Activated CD8-positive, alpha-beta T cell treated with anti-CD3 and anti-CD28 coated beads for 36 hours (primary cell): ENCODE measurements around the gene FRYL. TPM values are rescaled to one million over a fixed set of nuclear protein-coding genes. Genes with fewer than 3 reads are reported as not detected.

Experiments used
- ATAC-seq: fragments of 200-7000 bp; cut with Tn5 transposase; one replicate; pipeline ENCODE4 v1.10.0; 2021; ENCODE audit warnings: mild to moderate bottlenecking, moderate library complexity
- CTCF ChIA-PET: fragments of 350-600 bp; sonication (Branson Sonifier 250); formaldehyde crosslinking; loops from one replicate; lab custom pipeline; 2021; ENCODE audit warnings: antibody characterized with exemption; lab: Charles Lee
- POLR2A ChIA-PET: fragments of 350-600 bp; sonication (Branson Sonifier 250); formaldehyde crosslinking; loops from one replicate; lab custom pipeline; 2021; ENCODE audit warnings: antibody characterized with exemption; lab: Charles Lee
- DNase-seq: peaks from one replicate; pipeline ENCODE4 v3.0.0-alpha.2; 2020
- H3K27ac Mint-ChIP-seq: one replicate; pipeline ENCODE4 v1.8.0; 2021; ENCODE audit warnings: mild to moderate bottlenecking, mixed read lengths
- H3K27me3 Mint-ChIP-seq: one replicate; pipeline ENCODE4 v1.8.0; 2021; ENCODE audit warnings: mixed read lengths
- H3K36me3 Mint-ChIP-seq: one replicate; pipeline ENCODE4 v1.8.0; 2021; ENCODE audit warnings: low read depth, mixed read lengths
- H3K4me1 Mint-ChIP-seq: one replicate; pipeline ENCODE4 v1.8.0; 2021; ENCODE audit warnings: low read depth, mixed read lengths
- H3K4me3 Mint-ChIP-seq: one replicate; pipeline ENCODE4 v1.8.0; 2021; ENCODE audit warnings: mild to moderate bottlenecking, moderate library complexity, mixed read lengths
- H3K9me3 Mint-ChIP-seq: one replicate; pipeline ENCODE4 v1.8.0; 2021; ENCODE audit warnings: mixed read lengths
- intact Hi-C: fragments of 100-400 bp; cut with micrococcal nuclease; formaldehyde crosslinking; loops from one replicate; pipeline ENCODE4 v1.10.0; 2022
- total RNA-seq, 2 experiments: library from RNA; stranded (reverse); gene quantifications; one replicate each; pipeline ENCODE4 v1.2.3, GENCODE V29; 2021
- TF ChIP-seq, protein P1 (sequence below): fragments of 200-600 bp; IDR thresholded peaks from one replicate; pipeline ENCODE4 v1.8.0; 2022; ENCODE audit warnings: antibody characterized with exemption, mild to moderate bottlenecking

Gene FRYL
- total RNA-seq, 2 experiments from 2014 or later = 66.6 to 73.2 TPM

DNA sequence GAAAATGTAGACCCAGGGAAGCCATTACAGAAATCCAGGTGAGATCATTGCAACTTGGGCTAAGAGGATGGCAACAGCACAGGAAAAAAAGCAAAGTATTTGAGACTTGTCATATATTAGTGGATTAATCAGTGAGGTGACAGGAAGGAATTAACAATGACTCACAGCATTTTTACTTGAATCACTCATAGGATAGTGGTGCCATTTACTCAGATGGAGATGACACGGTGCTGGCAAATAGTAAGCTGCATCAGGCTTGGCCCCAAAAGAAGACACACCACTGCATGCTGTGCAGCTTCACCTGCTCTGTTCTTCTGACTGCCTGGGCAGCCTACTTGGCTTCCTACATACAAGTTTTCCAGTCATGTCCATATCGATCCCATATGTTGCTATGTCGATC lies 144.8 kb downstream of the FRYL start:
- Mint-ChIP-seq H3K4me3 (no peak overlapping the region), H3K4me1 (peaks cover 11% of the 10 kb centered on the region), H3K27me3 (no peaks in the 10 kb centered on the region), H3K9me3 (peaks cover 4% of the 10 kb centered on the region), H3K27ac (peak overlapping the region; percentile 56), H3K36me3 (peaks cover 13% of the 10 kb centered on the region)
- intact Hi-C loops = no loop called here
- ChIA-PET CTCF (no interaction called here), POLR2A (no interaction called here)
- peak; percentile 52 for DNase-seq
- TF ChIP-seq, protein P1, sequence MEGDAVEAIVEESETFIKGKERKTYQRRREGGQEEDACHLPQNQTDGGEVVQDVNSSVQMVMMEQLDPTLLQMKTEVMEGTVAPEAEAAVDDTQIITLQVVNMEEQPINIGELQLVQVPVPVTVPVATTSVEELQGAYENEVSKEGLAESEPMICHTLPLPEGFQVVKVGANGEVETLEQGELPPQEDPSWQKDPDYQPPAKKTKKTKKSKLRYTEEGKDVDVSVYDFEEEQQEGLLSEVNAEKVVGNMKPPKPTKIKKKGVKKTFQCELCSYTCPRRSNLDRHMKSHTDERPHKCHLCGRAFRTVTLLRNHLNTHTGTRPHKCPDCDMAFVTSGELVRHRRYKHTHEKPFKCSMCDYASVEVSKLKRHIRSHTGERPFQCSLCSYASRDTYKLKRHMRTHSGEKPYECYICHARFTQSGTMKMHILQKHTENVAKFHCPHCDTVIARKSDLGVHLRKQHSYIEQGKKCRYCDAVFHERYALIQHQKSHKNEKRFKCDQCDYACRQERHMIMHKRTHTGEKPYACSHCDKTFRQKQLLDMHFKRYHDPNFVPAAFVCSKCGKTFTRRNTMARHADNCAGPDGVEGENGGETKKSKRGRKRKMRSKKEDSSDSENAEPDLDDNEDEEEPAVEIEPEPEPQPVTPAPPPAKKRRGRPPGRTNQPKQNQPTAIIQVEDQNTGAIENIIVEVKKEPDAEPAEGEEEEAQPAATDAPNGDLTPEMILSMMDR = no peak
- peak; percentile 96 for ATAC-seq

DNA sequence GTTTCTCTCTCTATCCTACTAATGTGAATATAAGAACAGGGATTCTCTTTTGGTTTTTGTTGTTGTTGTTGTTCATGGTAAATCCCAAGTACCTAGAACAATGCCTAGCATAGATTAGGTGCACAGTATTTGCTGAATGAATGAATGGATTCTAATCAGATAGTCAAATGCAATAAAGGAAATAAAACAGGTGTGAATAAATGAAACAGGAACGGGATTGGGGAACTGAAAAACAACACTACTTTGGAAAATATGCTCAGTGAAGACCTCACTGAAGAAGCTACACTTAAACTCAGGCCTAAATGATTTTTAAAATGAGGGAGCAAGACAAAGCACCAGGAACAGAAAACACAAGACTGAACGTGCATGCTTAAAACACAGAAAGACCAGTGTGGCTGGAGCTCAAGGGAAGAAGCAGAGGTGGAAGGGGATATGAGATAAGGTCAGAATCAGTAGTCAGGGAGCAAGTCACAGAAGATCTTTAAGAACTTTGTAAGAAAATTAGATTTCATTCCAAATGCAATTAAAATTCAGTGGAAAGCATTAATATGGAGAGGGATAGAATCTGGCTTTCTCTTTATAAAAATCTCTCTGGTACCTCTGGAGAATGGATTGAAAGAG lies 145.3 kb downstream of the FRYL start:
- Mint-ChIP-seq H3K27me3 (no peaks in the 10 kb centered on the region), H3K27ac (no peak overlapping the region), H3K4me3 (no peak overlapping the region), H3K4me1 (peaks cover 9% of the 10 kb centered on the region), H3K36me3 (peaks cover 10% of the 10 kb centered on the region), H3K9me3 (peaks cover 4% of the 10 kb centered on the region)
- TF ChIP-seq, protein P1 = no peak
- intact Hi-C loops = no loop called here
- POLR2A ChIA-PET = no interaction called here
- ATAC-seq (no peak), DNase-seq (no peak)
- CTCF ChIA-PET = interaction anchor here (1.2 kb wide), 1 partner anchor 16 kb away, joined by 3 read pairs; no protein-coding TSS in a partner anchor

DNA sequence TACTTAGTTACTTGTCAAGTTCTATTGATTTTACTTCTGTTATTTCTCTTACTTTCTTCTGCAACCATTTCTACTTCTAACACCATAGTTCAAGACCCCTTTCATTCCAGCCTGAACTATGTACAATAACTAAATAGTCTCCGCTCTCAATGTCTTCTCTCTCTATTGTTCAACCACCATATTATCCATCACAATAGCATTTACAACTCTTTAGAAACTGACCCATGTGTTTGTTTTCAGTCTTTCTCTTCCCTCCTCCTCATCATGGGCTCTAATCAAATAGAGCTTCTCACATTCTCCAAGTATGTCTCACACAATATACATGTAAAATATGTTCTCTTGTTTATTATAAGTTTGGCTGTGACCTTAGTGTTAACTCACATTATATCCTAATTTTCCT lies 146.4 kb downstream of the FRYL start:
- DNase-seq = no peak

DNA sequence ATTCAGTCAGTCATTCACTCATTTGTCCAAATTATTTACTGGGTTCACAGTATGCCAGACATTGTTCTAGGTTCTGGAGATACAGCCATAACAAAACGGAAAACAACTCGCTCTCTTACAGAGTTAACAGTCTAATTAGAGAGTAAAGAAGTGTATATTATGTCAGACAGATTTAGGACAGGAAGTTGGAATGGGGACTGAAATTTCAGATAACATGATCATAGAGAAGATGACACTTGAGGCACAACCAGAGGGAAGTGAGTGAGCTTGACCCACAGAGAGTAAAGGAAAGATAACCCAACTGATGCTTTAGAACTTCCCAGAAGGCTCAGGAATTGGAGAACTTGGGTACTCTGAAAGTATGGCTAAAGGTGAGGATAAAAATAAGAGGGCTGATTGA lies 150.6 kb downstream of the FRYL start:
- ChIA-PET POLR2A (no interaction called here), CTCF (no interaction called here)
- H3K4me3 Mint-ChIP-seq = no peak overlapping the region
- TF ChIP-seq, protein P1 = no peak
- no peaks in the 10 kb centered on the region for H3K27me3 Mint-ChIP-seq
- no peak for DNase-seq
- H3K4me1 Mint-ChIP-seq = peaks cover 2% of the 10 kb centered on the region
- H3K36me3 Mint-ChIP-seq = peaks cover 3% of the 10 kb centered on the region
- no peak for ATAC-seq
- no peaks in the 10 kb centered on the region for H3K9me3 Mint-ChIP-seq
- no peak overlapping the region for H3K27ac Mint-ChIP-seq
- intact Hi-C loops = no loop called here

More for the DNA sequence above, 146.4 kb downstream of the FRYL start:
- H3K9me3 Mint-ChIP-seq = peaks cover 2% of the 10 kb centered on the region
- TF ChIP-seq, protein P1 = no peak
- ChIA-PET CTCF (interaction anchor here (0.8 to 1.5 kb wide), 3 partner anchors 12 to 55 kb away, joined by 3 to 5 read pairs (median 3); no protein-coding TSS in a partner anchor), POLR2A (no interaction called here)
- H3K4me3 Mint-ChIP-seq = no peak overlapping the region
- H3K27ac Mint-ChIP-seq = no peak overlapping the region
- H3K36me3 Mint-ChIP-seq = peaks cover 2% of the 10 kb centered on the region
- no peak for ATAC-seq
- H3K27me3 Mint-ChIP-seq = no peaks in the 10 kb centered on the region
- peaks cover 9% of the 10 kb centered on the region for H3K4me1 Mint-ChIP-seq
- intact Hi-C loops = no loop called here

DNA sequence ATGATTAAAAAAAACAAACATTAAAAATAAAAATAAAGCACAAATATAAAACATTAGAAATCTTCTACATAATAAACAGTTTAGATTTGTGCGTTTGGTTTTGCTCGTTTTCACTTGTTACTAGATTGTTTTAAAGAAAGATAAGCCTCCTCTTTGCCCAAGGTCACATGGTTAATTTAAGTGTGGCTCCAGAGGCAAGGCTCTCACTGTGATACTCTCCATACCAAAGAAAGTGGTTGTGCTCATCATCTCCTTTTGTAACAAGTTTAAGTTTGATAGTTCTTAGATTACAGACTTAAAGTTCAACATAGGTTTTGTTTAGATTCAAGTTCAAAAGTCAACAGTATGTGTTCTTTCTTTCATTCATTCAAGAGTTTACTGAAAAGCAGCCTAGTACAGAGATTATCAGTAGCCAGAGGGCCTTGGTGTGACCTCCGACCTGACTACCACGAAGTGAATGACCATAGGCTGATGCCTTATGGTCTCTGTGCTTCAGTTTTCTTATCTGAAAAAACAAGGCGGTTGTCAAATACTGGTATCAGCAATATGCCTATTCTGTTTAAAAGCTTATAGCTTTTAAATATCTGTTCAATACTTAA lies 156.8 kb downstream of the FRYL start:
- ATAC-seq (no peak), DNase-seq (no peak)
- H3K4me1 Mint-ChIP-seq = no peaks in the 10 kb centered on the region
- ChIA-PET POLR2A (no interaction called here), CTCF (interaction anchor here (1.7 kb wide), 1 partner anchor 45 kb away, joined by 4 read pairs; no protein-coding TSS in a partner anchor)
- no peaks in the 10 kb centered on the region for H3K9me3 Mint-ChIP-seq
- TF ChIP-seq, protein P1 = no peak
- no peak overlapping the region for H3K27ac Mint-ChIP-seq
- peaks cover 21% of the 10 kb centered on the region for H3K36me3 Mint-ChIP-seq
- H3K4me3 Mint-ChIP-seq = no peak overlapping the region
- intact Hi-C loops = no loop called here
- H3K27me3 Mint-ChIP-seq = no peaks in the 10 kb centered on the region
